Mucosa of stomach (tissue), 1 donor: Measurements from ENCODE around the gene RNASET2.

Experiments used
- H3K27me3 ChIP-seq: one replicate; pipeline ENCODE4 v1.7.0; 2013; ENCODE audit warnings: mild to moderate bottlenecking, low read length; ENCODE audit not compliant: control insufficient read depth, insufficient read depth
- H3K36me3 ChIP-seq: one replicate; pipeline ENCODE4 v1.7.0; 2013; ENCODE audit warnings: low read length; ENCODE audit not compliant: control insufficient read depth, insufficient read depth
- H3K4me1 ChIP-seq: one replicate; pipeline ENCODE4 v1.7.0; 2013; ENCODE audit warnings: mild to moderate bottlenecking, low read length; ENCODE audit not compliant: control insufficient read depth, insufficient read depth
- H3K4me3 ChIP-seq: one replicate; pipeline ENCODE4 v1.7.0; 2013; ENCODE audit warnings: low read length
- H3K9ac ChIP-seq: one replicate; pipeline ENCODE4 v1.7.0; 2013; ENCODE audit warnings: mild to moderate bottlenecking, low read length, moderate library complexity
- H3K9me3 ChIP-seq: one replicate; pipeline ENCODE4 v1.7.0; 2013; ENCODE audit warnings: mild to moderate bottlenecking, low read length, moderate library complexity; ENCODE audit not compliant: control insufficient read depth
- donor health status: Pancreatic carcinoma.

RNASET2 gene

DNA sequence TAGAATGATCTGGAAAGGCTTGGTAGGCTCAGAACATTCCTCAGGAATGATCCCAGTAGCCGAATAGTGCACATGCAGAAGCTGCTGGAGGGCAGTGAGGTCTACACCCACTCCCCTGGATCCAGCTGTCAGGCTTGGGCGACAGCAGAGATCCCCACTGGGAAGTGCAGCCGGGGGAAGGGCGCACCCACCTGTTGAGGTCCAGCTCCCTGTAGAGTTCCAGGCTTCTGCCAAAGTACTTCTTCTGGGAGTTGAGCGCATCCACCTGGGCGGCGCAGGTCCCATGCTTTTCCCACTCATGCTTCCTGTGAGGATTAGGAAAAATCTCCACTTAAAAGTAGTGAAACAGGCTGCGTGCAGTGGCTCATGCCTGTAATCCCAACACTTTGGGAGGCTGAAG, 17.6 kb downstream of the RNASET2 start:
- H3K9ac ChIP-seq, result no peak overlapping the region
- no peaks in the 10 kb centered on the region for H3K27me3 ChIP-seq
- H3K9me3 ChIP-seq, result no peaks in the 10 kb centered on the region
- no peak overlapping the region for H3K4me3 ChIP-seq
- H3K36me3 ChIP-seq, result peaks cover 5% of the 10 kb centered on the region
- peaks cover 9% of the 10 kb centered on the region for H3K4me1 ChIP-seq

DNA sequence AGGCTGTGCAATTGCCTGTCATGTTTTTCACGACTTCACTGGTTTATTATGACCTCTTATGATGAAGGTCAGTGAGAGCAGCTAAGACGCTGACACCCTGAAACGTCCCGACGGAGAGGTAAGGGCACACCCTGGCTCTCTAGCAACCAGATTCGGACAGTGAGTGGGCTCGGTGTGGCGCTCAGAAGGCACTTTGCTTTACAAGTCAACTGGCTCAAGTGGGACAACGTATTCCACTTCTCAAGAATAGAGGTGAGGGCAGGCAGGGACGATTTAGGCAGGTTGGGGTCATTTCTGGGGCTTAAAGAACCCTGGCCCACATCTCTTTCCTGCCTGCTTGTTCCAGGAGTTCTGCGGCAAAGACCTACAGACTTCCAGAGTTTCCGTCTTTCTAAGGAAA, 18.2 kb downstream of the RNASET2 start:
- H3K4me3 ChIP-seq, result no peak overlapping the region
- no peak overlapping the region for H3K9ac ChIP-seq
- no peaks in the 10 kb centered on the region for H3K27me3 ChIP-seq
- no peaks in the 10 kb centered on the region for H3K9me3 ChIP-seq
- peaks cover 5% of the 10 kb centered on the region for H3K36me3 ChIP-seq
- H3K4me1 ChIP-seq, result peaks cover 9% of the 10 kb centered on the region

DNA sequence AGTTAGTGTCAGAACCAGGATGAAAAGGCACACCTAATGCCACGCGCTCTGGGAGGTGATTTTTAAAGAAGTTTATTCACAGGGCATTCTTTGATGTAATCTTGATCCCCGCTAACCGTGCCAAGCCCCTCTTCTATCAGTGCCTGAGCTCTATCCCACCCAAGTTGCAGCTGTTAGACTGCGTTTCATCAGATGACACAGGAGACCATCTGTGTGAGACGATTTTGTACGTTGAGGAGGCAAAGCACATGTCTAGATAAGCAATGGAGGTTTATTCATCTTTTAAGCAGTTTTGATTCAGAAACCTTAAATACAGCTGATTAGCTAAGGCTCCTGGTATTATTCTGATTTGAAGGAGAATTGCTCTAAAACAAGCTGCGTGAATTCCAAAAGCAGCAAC, 18.6 kb downstream of the RNASET2 start:
- peaks cover 6% of the 10 kb centered on the region for H3K36me3 ChIP-seq
- H3K27me3 ChIP-seq, result no peaks in the 10 kb centered on the region
- no peaks in the 10 kb centered on the region for H3K9me3 ChIP-seq
- H3K9ac ChIP-seq, result no peak overlapping the region
- H3K4me1 ChIP-seq, result peaks cover 9% of the 10 kb centered on the region
- no peak overlapping the region for H3K4me3 ChIP-seq

DNA sequence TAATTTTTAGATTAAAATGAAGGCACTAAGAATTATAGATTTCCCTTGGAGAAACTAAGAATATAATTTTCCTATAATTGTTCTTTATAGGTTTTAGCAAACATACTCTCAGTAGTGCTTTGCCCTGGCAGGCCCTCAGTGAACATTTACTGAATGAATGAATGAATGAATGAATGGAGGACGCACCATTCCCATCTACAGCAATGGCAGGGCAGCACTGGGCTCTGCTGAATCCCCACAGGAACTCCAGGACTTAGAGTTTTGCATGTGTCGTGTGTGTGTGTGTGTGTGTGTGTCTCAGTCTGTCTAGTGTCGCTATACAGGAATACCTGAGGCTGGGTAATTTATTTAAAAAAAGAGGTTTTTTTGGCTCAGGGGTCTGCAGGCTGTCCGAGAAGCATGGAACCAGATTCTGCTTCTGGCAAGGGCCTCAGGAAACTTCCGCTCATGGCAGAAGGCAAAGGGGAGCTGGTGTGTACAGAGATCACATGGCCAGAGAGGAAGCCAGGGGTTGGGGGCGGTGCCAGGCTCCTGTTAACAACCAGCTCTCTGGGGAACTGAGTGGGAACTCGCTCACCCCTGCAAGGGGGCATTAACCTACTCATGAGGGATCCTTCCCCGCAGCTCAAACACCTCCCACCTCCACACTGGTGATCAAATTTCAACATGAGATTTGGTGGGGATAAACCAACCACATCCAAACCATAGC, 20.1 kb downstream of the RNASET2 start:
- H3K4me3 ChIP-seq, result no peak overlapping the region
- H3K4me1 ChIP-seq, result peaks cover 9% of the 10 kb centered on the region
- H3K27me3 ChIP-seq, result no peaks in the 10 kb centered on the region
- H3K36me3 ChIP-seq, result peaks cover 11% of the 10 kb centered on the region
- H3K9me3 ChIP-seq, result no peaks in the 10 kb centered on the region
- no peak overlapping the region for H3K9ac ChIP-seq

DNA sequence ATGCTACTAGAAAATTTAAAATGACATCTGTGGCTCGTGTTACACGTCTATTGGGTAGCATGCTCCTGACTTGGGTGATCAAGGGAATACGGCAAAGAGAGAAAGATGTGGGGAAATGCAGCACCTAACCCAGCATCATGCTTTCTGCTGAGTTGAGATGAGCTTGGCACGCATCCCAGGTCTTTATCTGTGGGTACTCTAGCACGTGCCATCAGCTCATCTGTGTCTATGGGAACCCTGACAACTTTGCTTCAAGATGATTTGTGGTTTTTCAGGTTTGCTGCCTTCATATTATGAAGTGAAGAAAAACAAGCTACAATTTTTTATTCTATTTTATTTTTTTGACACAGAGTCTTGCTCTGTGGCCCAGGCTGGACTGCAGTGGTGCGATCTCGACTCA, 21.0 kb downstream of the RNASET2 start:
- Histone ChIP-seq H3K9ac (no peak overlapping the region), H3K27me3 (no peaks in the 10 kb centered on the region), H3K36me3 (peaks cover 11% of the 10 kb centered on the region), H3K4me3 (no peak overlapping the region), H3K4me1 (peaks cover 9% of the 10 kb centered on the region), H3K9me3 (no peaks in the 10 kb centered on the region)

DNA sequence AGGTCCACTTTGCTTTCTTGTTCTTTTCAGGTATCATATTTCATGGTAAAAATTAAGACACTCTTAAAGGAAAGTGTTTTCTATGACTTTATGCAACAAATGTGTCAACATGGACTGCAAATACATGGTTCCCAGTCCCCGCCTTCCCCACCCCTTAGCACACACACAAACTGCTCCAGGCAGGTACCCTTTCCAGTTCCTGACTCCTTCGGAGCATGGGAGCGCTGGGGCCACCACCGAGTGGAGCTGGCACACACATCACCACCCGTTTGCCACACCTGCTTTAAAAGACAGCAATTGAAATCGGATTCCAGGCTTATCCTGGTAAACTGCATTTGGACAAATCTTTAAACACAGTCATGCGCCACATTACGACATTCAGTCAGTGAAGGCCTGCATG, 22.2 kb downstream of the RNASET2 start:
- Histone ChIP-seq H3K36me3 (peaks cover 11% of the 10 kb centered on the region), H3K27me3 (no peaks in the 10 kb centered on the region), H3K4me1 (peaks cover 9% of the 10 kb centered on the region), H3K9me3 (no peaks in the 10 kb centered on the region), H3K4me3 (no peak overlapping the region), H3K9ac (no peak overlapping the region)

DNA sequence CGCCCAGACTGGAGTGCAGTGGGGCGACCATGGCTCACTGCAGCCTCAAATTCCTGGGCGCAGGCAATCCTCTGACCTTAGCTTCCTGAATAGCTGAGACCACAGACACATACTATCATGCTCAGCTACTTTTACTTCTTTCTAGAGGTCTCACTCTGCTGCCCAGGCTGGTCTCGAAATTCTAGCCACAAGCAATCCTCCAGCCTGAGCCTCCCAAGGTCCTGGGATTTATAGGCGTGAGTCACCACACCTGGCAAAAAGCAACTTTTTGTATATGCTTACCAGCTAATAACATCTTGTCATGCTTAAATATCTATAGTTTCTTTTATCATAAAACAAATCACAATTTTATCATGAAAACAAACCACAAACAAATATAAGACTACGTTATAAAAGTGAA, 23.0 kb downstream of the RNASET2 start:
- Histone ChIP-seq H3K4me3 (no peak overlapping the region), H3K36me3 (peaks cover 6% of the 10 kb centered on the region)

DNA sequence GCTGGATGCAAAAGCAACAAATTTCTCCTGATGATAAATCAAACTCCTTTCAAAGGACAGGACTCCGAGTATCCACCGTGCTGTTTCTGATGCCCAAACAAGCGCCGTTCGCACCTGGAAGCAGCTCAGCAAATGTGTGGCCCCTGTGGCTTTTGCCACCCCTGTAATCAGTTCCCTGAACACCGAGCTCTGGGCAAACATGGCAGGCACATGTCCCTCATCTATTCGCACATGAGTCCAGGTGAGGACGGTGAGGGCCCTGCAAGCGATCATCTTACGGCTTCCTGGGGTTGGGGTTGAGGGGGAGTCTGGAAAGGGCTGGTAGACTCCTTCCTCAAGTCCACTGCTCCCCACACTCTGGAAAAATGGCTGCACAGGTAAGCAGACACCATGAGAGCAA, 23.7 kb downstream of the RNASET2 start:
- Histone ChIP-seq H3K4me3 (no peak overlapping the region), H3K9ac (no peak overlapping the region), H3K27me3 (no peaks in the 10 kb centered on the region), H3K9me3 (no peaks in the 10 kb centered on the region), H3K36me3 (peaks cover 6% of the 10 kb centered on the region), H3K4me1 (peaks cover 9% of the 10 kb centered on the region)

More for the DNA sequence above, 23.0 kb downstream of the RNASET2 start:
- Histone ChIP-seq H3K27me3 (no peaks in the 10 kb centered on the region), H3K9ac (no peak overlapping the region), H3K4me1 (peaks cover 9% of the 10 kb centered on the region), H3K9me3 (no peaks in the 10 kb centered on the region)

DNA sequence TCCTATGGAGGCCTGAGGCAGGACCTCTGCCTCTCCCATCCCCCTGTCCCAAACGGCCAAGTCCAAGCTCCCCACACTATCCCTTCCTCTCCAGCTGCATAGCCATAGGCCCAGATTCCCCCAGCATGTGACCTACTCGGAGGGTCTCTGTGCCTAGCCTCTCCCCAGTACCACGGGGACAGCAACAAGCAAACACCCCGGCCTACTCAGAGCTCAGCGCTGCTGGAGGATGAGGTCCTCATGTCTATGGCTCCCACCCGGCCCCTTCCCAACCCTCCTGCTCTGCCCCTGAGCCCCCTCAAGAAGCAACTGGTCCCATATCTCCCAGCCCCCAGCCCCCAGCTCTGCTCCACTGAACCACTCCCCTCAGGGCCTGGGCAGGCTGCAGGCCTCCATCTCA, 24.2 kb downstream of the RNASET2 start:
- Histone ChIP-seq H3K9me3 (no peaks in the 10 kb centered on the region), H3K9ac (no peak overlapping the region), H3K27me3 (no peaks in the 10 kb centered on the region), H3K4me3 (no peak overlapping the region), H3K36me3 (peaks cover 6% of the 10 kb centered on the region), H3K4me1 (peaks cover 9% of the 10 kb centered on the region)

DNA sequence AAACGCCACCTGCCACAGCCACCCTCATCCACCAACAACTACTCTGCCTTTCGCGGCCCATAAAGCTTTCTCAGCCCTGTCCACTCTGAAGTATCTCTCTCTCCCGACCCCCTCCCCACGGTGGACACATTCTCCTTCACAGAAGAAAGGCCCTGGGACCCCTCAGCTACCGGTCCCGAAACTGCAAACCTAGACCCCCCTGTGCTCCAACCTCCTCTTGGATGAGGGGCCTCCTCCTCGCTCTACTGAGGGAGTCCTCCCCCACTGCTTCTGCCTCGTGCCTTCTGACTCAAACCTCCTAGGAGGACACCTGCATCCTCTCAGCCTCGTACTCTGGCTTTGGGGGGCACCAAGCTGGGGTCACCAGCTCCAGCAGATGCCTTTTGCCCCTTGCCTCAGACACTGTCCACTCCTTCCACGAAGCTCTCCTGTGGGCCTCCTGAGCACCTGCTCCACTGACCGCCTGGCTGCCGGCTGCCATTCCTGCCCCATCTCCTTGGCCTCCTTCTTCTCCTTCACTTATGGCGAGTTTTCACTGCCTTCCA, 24.9 kb downstream of the RNASET2 start:
- no peaks in the 10 kb centered on the region for H3K9me3 ChIP-seq
- H3K4me3 ChIP-seq, result no peak overlapping the region
- peaks cover 6% of the 10 kb centered on the region for H3K36me3 ChIP-seq
- peaks cover 9% of the 10 kb centered on the region for H3K4me1 ChIP-seq
- no peaks in the 10 kb centered on the region for H3K27me3 ChIP-seq
- H3K9ac ChIP-seq, result no peak overlapping the region

DNA sequence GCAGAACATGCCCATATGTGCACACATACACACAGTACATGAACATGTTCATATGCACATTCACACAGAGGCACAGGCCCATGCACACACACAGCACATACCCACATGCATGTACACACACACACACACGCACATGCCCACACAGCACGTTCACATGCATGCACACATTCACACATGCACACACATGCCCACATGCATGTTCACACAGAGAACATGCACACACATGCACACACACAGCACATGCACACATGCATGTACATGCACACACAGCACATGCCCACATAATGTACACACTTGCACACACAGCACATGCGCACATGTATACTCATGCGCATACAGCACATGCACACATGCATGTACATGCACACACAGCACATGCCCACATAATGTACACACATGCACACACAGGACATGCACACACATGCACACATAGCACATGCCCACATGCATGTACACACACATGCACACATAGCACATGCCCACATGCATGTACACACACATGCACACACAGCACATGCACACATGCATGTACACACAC, 25.9 kb downstream of the RNASET2 start:
- Histone ChIP-seq H3K9ac (no peak overlapping the region), H3K36me3 (peaks cover 6% of the 10 kb centered on the region)

DNA sequence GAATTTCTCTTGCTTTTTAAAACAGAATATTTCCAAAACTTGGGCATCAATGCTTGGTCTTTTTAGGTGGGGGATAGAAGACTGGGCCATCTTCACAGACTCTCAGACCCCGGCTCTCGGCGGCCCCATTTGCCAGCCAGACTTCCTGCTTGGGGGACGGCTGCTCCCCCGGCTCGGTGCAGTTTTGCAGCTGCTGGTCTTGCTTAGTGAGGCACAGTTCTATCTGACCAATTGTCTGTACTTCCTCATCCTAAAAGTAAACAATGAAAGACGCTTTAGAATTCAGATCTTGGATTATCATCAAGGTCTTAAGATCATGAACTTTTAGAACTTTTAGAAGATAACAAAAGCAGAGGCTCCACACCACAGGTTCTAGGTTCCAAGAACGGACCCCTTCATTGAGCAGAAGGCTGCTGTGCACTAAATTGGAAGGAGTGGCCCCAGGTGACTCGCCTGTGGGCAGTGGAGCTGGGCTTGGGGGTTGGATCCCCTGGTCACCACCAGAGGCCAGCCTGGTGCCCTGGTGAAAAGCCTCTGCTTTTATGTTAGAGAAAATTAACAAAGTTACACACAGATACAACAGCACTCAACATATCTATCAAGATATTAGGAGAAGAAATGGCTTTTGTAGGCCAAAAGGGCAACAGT, 26.7 kb downstream of the RNASET2 start:
- peaks cover 6% of the 10 kb centered on the region for H3K36me3 ChIP-seq
- no peak overlapping the region for H3K9ac ChIP-seq
- H3K4me1 ChIP-seq, result peaks cover 9% of the 10 kb centered on the region
- H3K27me3 ChIP-seq, result no peaks in the 10 kb centered on the region
- H3K4me3 ChIP-seq, result no peak overlapping the region
- no peaks in the 10 kb centered on the region for H3K9me3 ChIP-seq

More for the DNA sequence above, 25.9 kb downstream of the RNASET2 start:
- Histone ChIP-seq H3K27me3 (no peaks in the 10 kb centered on the region), H3K4me3 (no peak overlapping the region), H3K4me1 (peaks cover 9% of the 10 kb centered on the region), H3K9me3 (no peaks in the 10 kb centered on the region)
